A549 treated with DMSO at 1 μM for 4 hours (cell line): ENCODE results near the gene TOMT. TPM values are rescaled to one million over a fixed set of nuclear protein-coding genes. Genes with fewer than 3 reads are reported as not detected.

ENCODE experiments used
- total RNA-seq: library from RNA; stranded (reverse); fragments of 200-300 nt; extraction: Qiagen RNA extraction; gene quantifications from 5 replicates; pipeline ENCODE4 v1.2.3, GENCODE V29; 2022; ENCODE audit warnings: low read depth

Gene TOMT, protein sequence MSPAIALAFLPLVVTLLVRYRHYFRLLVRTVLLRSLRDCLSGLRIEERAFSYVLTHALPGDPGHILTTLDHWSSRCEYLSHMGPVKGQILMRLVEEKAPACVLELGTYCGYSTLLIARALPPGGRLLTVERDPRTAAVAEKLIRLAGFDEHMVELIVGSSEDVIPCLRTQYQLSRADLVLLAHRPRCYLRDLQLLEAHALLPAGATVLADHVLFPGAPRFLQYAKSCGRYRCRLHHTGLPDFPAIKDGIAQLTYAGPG
- total RNA-seq, result not detected in 5 replicates

DNA sequence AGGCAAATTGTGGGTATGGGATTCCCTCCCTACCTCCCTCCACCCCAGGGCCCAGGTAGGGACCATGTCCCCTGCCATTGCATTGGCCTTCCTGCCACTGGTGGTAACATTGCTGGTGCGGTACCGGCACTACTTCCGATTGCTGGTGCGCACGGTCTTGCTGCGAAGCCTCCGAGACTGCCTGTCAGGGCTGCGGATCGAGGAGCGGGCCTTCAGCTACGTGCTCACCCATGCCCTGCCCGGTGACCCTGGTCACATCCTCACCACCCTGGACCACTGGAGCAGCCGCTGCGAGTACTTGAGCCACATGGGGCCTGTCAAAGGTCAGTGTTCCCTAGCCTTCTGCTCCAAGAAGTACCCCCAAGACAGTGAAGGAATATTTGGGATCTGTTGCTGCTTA is at the start of gene TOMT:
Gene TOMT, plus strand, starts transcription at position 37 of the 400 bp plus-strand sequence. Its CDS starts 28 bp downstream, at position 65.

DNA sequence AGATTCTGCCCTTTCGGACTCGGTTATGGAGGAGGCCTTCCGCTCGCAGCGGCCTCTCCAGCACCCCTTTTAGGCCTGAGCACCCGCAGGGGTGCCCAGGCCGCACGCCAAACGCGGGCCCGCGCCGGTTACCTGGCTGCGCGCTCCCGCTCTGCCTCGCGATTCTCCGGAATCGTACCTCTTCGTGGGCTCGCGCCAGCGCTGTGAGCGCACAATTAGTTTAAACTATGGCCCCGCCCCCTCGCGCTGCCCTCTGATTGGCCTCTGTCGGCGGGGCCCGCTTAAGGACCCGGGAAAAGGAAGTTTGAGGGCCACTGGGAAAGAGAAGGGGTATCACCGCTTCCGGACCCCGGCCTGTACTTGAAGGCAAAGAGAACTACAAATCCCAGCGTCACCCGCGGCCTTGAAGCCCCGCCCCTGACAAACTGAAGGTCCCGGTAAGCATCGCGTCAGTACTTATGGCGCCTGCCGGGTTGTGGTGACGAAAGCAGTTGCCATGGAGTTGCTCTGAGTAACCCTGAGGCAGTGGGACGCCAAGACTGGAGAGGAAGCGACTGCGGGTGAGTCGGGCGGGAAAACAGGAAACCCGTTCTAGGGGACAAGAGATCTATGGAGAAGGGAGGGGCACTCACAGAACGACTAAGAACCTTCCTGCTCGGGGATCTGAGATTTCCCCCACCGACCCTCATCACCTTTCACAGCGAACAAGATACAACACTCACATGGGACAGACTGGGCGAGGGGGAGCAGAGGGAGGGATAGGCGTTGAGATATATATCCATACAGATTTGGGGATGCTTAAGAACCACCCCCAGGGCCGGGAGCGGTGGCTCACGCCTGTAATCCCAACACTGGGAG is 25.2 kb upstream of the TOMT start, which contains the start of the genes LRRC51 and NUMA1:
Gene LRRC51, plus strand, starts transcription at position 525 of the 858 bp plus-strand sequence. CDS start 8,234 bp downstream, outside the sequence.
Gene NUMA1, minus strand, starts transcription at position 217 of the 858 bp plus-strand sequence. CDS start 44,599 bp downstream, outside the sequence.

DNA sequence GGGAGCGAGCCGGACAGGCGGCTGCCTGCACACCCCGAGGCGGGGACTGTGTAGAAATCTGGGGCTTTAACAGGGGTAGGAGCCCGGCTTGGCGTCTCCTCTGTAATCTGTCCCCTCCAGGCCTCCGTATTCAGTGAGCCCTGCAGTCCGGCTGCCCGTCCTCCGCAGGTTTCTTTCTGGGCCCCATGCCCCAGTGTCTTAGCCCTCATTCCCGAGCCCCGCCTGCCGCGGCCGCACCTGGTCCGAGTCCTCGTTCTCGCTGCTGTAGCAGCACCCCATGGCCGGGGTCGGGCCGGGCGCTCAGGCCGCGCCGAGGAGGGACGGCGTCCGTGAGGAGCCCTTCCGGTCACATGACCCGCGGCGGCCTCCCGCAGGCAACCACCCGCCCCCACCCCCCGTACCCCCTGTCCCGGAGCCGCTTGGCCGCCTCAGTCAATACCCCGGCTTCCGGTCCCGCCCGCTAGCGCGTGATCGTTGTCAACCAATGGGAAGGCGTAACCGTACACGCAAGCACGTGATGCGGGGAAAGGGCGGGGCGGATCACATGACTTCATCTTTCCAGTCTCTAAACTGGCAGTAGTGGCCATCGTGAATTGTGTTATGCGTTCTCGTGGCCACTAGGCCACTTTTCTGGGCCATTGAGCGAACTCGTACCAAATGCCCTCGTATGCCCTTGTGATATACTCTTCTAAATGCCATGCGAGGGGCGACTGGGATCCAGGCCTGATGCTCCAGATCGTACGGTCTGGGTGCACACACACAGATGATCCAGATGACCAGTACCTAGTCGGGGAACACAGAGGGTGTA is 2.6 kb upstream of the TOMT start, which contains the start of gene LAMTOR1:
Gene LAMTOR1, minus strand, starts transcription at position 352 of the 808 bp plus-strand sequence. Its CDS starts 73 bp downstream, at position 279.

DNA sequence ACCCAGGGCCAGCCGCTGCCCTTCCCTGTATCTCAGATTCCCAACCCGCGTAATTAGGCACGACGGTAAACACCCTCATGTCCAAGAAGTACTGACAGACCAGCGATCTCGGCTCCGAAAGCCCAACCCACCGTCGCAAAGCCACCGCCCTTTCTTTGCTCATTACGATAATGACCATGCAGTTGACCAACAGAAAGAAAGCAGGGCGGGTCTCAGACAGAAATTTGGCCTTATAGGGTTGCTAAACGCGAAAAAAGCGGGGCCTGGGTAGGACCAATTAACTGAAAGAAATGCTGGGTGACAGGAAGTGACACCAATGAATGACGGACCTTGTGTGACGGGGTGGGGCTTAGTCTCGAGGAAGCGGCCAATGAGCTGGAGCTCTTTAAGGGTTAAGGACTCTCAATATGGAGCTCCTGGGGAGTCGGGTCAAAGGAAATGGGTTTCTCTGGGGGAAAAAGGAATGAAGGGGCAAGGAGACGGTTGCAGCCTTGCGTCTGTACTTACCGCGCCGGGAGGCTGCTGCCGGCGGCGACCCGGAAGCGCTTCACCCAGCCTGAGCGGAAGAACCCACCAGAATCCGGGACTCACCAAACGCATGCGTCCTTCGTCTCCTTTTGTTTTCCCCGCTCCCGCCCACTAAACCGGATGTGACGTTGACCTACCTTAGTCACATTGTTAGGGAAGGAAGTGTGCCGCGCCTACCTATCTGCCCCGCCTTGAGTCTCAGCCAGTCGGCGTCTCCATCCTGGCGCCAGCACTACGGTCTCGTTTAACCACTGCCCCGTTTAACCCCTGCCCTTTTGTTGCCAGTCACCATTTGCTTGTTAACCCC is 6.6 kb downstream of the TOMT start, which contains the start of gene ANAPC15:
Gene ANAPC15, minus strand, starts transcription at position 553 of the 835 bp plus-strand sequence. CDS start 1,419 bp downstream, outside the sequence.

DNA sequence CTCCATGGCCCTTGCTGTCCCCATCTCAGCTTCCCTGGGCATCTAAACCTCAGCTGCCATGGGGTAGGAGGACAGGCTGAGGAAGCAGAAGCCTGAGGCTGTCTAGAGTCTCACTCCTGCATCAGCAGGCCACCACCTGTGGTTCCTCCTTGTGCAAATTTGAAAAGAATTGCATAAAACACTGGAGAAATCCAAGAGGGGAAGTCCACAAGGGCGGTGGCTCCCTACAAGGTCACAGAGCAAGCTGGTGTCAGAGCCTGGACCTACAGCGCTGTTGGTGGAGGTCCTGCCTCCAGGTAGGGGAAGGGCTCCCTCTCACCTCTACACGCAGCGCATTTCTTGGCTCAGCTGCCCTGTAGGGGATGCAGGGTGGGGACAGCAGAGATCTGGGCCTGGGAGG is 29.7 kb downstream of the TOMT start, which contains the start of gene FOLR3:
Gene FOLR3, plus strand, starts transcription at position 253 of the 400 bp plus-strand sequence. CDS start 228 bp downstream, outside the sequence.

Other genes with a start within 250 kb of the TOMT start
- not detected in 5 replicates for gene DEFB131B, start 227.5 kb upstream of the TOMT start, total RNA-seq
- gene XNDC1N, start 177.3 kb upstream of the TOMT start, total RNA-seq, result 3.2 to 4.4 TPM (median 3.9 TPM) in 5 replicates
- 56.5 to 61.4 TPM (median 59.3 TPM) in 5 replicates for gene RNF121, start 176.9 kb upstream of the TOMT start, total RNA-seq
- 3.8 to 5.8 TPM (median 5.1 TPM) in 5 replicates for gene IL18BP, start 107.0 kb upstream of the TOMT start, total RNA-seq
- 62.5 to 80.7 TPM (median 71.1 TPM) in 5 replicates for gene NUMA1, start 25.4 kb upstream of the TOMT start, total RNA-seq
- 7.8 to 9.8 TPM (median 9.1 TPM) in 5 replicates for gene LRRC51, start 25.1 kb upstream of the TOMT start, total RNA-seq
- 131 to 154 TPM (median 137 TPM) in 5 replicates for gene LAMTOR1, start 2.6 kb upstream of the TOMT start, total RNA-seq
- 83.1 to 88.8 TPM (median 86.7 TPM) in 5 replicates for gene ANAPC15, start 6.8 kb downstream of the TOMT start, total RNA-seq
- 0.18 TPM in 1 of 5 replicates, not detected in the others for gene FOLR3, start 29.8 kb downstream of the TOMT start, total RNA-seq
- 0.10 to 0.11 TPM in 2 of 5 replicates, not detected in the others for gene FOLR1, start 86.2 kb downstream of the TOMT start, total RNA-seq
- not detected in 5 replicates for gene FOLR2, start 110.9 kb downstream of the TOMT start, total RNA-seq
- 56.8 to 87.6 TPM (median 76.2 TPM) in 5 replicates for gene INPPL1, start 118.8 kb downstream of the TOMT start, total RNA-seq
- gene PHOX2A, start 138.3 kb downstream of the TOMT start, total RNA-seq, result not detected in 5 replicates